Thyroid gland (tissue), 4 donors: ENCODE measurements around the gene KRT17.

Experiments used
- CTCF ChIP-seq, 6 experiments: fragments of 200-600 bp in 3 of 6; fragments of 450-650 bp in 3 of 6; sonication (generic) in 3 of 6; IDR thresholded peaks; one replicate each; pipeline ENCODE4 v1.5.1; 2016 to 2019; ENCODE audit warnings: antibody characterized with exemption in 6 of 6, mild to moderate bottlenecking in 2 of 6, inconsistent platforms in 1 of 6, moderate library complexity in 1 of 6
- POLR2A ChIP-seq, 2 donors: fragments of 450-650 bp; IDR thresholded peaks; one replicate each; pipeline ENCODE4 v1.6.1; 2017; ENCODE audit warnings: antibody characterized with exemption in 2 of 2, mild to moderate bottlenecking in 2 of 2, moderate library complexity in 1 of 2

GRCh38 chr17:41631898-41632285 lies 7.5 kb upstream of the KRT17 start:
- TF ChIP-seq CTCF (IDR thresholded peaks at IDR 0.05): no peak
- TF ChIP-seq POLR2A (IDR thresholded peaks at IDR 0.05): no peak
